Embryonic facial prominence (tissue), 1 donor: ENCODE measurements around the gene SRSF1.
A peak's percentile ranks its signal among the peaks of the same experiment; 100 is the strongest.
"Not testable (repeated sequence)": the region's sequence is repeated elsewhere in the genome, so short reads cannot be mapped to it uniquely, and the experiment has no call there.

Source experiments
- DNase-seq: peaks from one replicate; pipeline ENCODE4 v3.0.0-alpha.2; 2016; ENCODE audit errors: extremely low spot score

Gene SRSF1

GRCh38 chr17:57990037-57990436 is 17.0 kb downstream of the SRSF1 start:
- no peak for DNase-seq

DNA sequence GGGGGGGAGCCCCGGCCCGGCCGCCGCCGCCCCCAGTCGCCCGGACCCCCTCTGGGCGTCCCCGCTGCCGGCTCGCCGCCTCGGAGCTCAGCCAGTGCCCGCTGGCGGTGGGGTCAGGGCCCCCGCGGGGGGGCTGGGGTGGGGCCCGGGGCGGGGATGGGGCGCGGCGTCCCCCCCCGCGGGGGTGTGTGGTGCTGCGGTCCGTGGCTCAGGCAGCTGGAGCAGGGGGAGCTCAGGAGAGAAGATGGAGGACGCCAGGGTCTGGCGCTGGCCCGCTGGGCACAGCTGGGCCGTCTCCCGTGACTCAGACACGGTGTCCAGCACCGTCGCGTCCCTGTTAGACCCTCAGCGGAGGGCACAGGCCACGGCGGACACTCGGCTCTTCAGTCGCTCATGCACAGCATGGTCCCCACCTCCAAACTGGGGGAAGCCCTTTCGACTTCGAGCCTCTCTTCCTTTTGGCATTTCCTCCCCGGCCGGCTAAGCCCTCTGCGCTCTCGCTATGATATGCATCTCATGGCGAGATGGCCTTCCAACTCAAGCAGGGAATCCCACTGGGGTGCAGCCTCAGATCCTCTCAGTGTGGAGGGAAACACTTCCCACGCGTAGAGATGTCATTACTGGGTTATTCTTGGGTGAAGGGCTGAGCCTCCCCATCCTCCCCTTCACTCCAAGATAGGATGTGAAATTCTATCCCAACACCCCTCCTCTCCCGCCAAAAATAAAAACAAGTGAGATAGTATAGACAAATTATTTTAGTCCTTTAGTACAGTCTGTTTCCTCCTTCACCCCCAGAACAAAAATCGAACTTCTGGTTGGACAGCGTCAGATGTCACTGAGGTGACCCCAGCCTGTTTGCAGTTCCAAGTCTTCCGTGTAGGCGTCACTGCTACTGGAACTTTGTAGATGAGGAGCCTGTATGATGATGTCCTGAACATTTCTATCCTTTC is 18.5 kb downstream of the SRSF1 start:
- DNase-seq, result no peak

DNA sequence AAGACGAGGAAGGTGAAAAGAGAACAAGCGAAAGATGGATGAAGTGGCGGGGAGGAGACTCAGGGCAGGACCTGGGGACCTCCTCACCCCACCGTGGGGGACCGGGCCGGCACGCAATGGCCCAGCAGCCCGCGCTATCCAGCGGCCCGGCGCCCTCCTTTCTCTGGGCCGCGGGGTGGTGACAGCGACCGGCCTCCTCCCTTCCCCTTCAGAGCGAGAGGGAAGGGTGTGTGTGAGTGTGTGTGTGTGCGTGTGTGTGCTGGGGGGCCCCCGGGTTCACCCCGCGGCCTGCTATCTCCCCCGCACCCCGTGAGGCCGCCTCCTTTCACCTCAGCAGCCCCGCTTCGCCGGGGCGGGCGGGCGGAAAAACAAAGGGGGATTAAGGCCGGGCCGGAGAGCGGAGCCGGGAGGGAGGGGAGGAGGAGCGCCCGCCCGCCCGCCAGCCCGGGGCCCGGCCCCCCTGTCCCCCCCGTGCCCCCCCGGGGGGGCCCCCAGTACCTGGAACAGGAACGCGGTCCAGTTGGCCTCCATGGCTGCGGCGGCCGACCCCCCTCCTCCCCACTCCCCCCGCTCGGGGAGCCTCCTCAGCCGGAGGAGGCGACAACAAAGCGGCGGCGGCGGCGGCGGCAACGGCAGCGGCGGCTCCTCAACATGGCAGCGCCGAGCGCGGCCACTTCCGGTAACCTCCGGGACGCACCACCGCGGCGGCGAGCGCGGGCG is 19.3 kb downstream of the SRSF1 start, which contains the start of gene VEZF1:
Gene VEZF1, minus strand, starts transcription at position 674 of the 720 bp plus-strand sequence. Its CDS starts 143 bp downstream, at position 531.
- peak; percentile 41 for DNase-seq

DNA sequence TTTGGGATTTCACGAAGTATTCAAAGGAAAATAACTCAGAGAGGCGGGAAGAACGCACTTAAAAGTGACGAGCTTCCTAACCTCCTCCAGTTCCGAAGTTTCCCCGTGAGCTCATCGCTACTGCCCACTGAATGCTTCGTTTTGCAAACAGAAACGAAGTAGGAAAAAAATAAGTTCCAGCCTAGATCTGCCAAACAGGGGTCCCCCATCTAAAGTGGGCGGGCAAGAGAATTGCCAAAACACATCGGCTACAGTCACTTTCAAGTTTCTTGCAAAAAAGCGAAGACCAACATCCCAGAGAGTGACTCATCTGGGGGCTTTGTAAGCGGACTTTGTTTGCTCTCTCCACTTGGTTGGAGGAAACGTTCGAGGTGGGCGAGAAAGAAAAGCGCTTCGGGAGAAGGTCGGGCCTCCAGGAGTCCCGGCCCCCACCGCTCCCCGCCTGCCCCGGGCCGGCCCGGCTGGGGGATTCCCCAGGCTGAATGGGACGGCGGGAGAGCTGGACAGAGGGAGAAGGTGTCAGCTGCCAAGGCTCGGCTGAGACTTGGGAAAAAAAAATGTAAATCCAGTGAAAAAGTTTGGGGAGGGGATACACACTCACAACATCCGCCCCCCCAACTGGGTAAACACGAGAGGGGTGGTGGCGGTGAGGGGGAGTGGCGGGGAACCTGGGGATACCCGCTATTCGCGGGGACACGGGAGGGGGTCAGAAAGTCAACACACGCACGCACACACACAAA is 20.0 kb downstream of the SRSF1 start:
- peak; percentile 82 for DNase-seq

- no peak for DNase-seq
Measured at GRCh38 chr17:57985675-57985974, 21.4 kb downstream of the SRSF1 start.

DNA sequence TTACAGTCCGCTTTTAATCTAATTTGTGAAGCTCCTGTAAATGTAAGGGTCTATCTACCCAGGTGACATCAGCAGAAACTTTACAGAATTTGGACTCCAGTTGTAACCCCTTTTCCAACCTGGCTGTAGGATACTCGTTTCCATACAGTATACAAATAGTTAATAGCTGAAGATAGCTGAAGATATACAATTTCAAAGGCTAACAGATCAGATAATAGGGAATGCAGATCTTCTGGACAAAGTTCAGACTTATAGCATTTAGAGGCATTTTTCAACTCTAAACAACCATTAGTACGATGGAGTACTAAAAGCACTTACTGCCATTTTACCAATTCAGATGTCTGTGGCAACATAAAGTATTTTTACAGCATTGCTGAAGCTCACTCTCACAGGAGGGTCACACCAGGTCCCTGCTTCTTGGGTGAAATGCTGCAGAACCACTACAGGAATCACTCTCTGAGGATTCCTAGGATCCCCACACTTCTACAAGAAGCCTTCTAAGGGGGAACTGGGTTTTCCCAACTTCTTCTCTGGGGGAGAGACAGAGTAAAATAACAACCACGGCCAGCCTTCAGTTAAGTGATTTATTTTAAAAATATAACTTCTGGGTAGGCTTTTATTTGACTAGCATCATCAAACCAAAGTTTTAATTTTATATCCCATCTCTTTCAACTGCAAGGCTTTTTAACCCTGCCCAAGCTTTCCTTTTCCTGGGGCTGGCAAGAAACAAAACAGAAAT is 21.9 kb downstream of the SRSF1 start:
- DNase-seq, result no peak

DNA sequence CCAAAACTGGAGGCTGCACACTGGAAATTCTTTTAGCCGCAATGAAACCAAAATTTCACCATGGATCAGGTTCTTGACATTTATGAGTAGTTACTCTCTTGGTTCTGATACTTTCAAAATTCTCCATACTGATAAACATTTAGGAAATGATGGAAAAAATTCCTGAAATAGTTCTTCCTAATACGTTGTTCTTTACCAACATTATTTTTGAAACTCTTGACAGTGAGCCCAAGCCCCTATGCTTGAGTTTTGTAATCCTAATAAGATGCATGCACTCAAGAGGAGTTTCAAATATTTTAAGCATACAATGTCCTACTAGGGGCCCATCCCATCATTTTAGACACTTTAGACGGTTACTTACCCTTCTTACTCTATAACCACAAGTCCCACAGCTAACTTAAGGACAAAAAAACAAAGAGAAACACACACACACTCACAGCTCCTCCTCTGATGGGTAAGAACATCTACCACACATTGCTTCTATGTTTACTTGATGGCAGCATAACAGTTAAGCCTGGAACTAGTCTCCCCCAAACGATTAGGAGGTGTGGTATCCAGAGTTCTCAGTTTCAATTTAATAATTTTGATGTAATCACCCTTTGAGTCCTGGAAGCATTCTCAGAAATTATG is 22.7 kb downstream of the SRSF1 start:
- DNase-seq, result no peak

- DNase-seq, result no peak
Measured at GRCh38 chr17:57983446-57983845, 23.6 kb downstream of the SRSF1 start.

GRCh38 chr17:57982452-57983170 is 24.4 kb downstream of the SRSF1 start:
- DNase-seq, result no peak

DNA sequence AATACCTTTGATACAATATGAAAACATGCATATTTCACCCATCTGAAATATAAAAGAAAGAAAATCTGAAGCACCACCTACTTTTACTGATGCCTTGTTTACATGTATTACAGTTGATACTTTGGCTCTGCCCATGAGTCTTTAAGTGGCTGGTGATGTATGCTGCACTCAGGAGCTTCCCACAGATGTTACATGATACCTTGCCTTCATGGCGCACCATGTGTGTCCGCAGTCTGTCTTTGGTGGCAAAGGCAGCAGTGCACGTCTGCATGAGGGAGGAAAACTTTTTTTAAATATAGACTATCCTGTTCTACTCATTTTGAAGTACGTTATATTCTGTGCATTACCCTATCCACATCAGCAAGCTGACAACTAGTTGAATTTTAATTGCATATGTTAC is 26.5 kb downstream of the SRSF1 start:
- no peak for DNase-seq

DNA sequence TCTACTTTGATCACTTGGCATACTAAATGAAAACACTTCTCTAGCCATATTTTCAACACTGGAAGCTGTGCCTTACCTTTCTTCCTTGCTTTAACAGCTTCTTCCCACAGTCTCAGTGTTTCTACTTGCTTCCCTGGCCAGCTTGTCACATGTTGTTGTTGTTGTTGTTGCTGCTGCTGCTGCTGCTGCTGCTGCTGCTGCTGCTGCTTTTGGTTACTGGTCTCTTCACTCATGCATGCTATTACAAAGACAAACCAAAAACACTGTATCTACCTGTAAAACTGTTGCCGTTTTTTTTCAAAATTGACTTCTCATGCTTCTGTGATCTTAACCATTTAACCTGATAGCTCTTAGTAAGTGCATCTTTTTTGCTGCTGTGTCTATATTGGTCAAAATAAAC is 28.0 kb downstream of the SRSF1 start:
- DNase-seq, result no peak

DNA sequence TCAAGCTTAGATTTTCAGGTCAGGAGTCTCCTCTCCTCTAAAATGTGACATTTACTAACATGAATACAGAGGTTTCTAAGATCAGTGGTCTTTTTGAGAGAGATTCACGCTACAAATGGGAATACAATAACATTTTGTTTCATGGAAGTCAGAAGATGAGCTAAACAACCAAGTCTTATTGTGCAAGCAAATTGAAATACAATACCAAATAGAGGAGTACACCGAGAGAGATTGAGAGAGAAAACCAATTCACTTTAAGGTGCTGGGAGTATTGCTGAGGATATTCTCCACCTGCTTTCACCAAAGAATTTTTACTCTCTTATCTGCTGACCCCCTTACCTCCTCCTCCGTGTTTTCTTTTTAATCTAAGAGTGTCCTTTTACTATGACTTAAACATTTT is 30.5 kb downstream of the SRSF1 start:
- DNase-seq, result no peak

DNA sequence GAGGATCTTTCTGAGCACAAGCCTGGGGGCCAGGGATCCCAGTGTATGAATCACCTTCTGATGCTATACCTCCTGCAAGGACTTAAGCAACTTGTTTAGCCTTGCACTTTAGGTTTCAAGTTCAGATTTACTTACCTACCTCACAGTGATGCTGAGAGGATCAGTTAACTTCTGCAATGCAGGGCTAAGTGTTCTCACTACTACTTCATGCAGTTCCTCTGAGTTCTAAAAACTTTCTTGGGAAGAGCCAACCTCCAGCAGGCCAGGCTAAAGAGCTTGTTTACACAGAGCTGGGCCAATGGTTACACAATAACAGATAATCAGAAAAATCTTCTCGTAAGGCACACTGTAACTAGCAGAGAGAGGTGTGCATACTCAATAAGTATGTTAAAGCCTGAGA is 32.0 kb downstream of the SRSF1 start:
- DNase-seq, result no peak

GRCh38 chr17:57974053-57974824 is 32.8 kb downstream of the SRSF1 start:
- DNase-seq, result not testable (repeated sequence)

GRCh38 chr17:57972151-57972550 is 34.9 kb downstream of the SRSF1 start:
- DNase-seq, result no peak

- no peak for DNase-seq
Measured at GRCh38 chr17:57971572-57971971, 35.5 kb downstream of the SRSF1 start.

DNA sequence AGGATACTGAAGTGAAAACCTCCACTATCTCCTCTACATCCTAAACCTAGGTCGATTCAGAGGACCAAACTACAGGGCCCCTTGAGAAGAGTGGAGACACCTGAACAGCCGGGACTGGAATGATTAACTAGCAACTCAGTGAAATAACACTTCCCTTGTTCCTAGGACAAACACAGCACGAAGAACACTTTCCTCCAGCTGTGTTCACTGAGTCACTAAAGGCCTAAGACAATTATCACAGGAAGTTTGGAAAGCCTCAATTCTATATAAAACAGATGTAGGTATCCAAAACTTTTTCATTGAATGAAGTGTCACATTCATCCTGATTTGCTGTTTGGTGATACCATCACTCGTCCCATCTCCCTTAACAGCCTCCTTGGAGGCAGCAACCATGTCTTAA is 36.3 kb downstream of the SRSF1 start:
- DNase-seq, result no peak

DNA sequence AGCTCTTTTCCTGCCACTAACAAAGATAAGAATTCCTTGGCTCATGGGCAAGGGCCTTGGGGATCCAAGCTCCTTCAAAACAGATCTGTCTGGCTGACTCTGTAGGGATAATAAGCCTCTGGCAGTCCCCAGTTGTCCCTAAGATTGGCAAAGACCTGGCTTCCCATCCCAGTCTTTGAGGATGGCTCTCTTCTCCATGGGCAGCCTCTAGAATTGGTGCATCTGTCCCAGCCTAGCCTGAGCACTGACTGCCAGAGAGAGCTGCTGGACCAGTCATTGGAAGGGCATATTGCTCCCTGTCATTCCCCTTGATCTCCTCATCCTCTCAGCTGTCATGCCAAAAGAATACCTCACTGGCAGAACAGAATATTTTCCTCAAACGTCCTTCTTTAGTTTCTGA is 38.6 kb downstream of the SRSF1 start:
- no peak for DNase-seq

DNA sequence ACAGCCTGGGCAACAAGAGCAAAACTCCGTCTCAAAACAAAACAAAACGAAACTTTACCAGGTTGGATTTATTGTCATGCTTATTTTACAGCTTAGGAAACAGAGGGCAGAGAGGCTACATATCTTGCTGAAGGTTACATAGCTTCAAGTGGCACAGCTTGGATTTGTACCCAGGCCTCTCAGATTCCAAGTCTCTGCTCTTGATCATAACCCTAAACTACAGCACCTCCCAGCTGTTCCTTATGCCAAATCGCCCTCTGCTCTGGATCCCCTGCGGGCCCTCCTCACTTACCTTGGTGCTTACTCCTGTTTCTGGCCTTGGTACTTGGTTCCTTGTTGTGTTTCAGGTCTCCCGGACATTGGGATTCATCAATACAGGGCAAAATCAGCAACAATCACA is 40.2 kb downstream of the SRSF1 start:
- DNase-seq, result no peak

- DNase-seq, result no peak
Measured at GRCh38 chr17:57966246-57966645, 40.8 kb downstream of the SRSF1 start.
